ENCODE results near the gene PRKG1.

PRKG1 gene

DNA sequence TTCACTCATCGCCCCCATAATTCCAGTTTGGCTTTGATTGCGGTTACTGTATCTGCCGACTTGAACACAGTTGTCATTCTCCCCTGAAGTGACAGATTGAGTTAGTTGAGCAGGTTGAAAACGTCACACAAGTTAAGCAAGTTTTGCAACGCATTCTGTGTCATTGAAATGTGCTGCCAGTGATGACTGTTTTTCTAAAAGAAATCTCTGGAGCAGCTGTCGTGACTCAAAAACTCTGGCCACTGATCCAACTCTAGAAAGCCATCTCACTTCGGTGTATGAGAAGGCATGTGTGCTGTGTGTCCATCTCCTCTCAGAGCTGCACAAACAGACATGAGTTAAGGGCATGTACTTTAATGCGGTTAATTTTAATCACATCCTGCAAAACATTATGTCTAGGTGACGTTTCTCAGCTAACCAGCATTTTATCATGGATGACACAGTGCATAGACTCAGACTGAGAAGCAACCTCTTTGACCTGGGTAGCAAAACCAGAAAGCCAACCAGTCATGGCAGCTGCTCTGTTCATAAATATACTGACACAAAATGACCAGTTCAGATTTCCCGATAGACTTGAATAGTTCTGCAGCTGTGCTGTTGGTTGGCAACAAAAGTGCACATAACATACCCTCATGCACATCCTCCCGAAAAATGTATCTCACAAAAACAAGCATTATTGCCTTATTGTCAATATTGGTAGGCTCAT lies 555.8 kb downstream of the PRKG1 start:
- ATAC-seq (replicated peaks; ENCODE audit: extremely low read depth, poor library complexity, severe bottlenecking): no peak
- no peak overlapping the region for H3K27ac Mint-ChIP-seq (ENCODE audit: low read depth)
- H3K4me3 Mint-ChIP-seq: no peak overlapping the region
- no peaks in the 10 kb centered on the region for H3K9me3 Mint-ChIP-seq
- no peaks in the 10 kb centered on the region for H3K36me3 Mint-ChIP-seq (ENCODE audit: insufficient read depth)
- H3K4me1 Mint-ChIP-seq: no peaks in the 10 kb centered on the region
- H3K27me3 Mint-ChIP-seq: peaks cover 9% of the 10 kb centered on the region
- no peak for DNase-seq (ENCODE audit: low spot score in 2 of 2)

DNA sequence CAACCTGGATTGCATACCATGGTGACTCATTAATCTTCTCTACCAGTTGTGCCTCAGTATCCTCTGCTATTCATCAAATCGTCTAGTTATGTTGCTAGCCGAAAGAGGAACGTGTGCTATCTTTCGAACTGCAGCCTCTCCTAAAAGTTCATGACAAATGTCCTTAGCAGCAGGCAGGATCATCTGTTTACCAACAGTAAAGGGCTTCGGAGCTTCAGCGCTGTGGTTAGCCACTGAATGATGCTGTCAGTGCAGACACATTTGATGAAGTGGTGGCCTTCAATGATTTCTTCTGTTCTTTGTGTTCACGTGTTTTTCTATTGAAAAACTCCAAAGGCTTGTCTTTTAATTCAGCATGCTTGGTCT lies 556.3 kb downstream of the PRKG1 start:
- Mint-ChIP-seq H3K36me3 (ENCODE audit: insufficient read depth) (no peaks in the 10 kb centered on the region), H3K27ac (ENCODE audit: low read depth) (no peak overlapping the region), H3K4me3 (no peak overlapping the region), H3K27me3 (peaks cover 9% of the 10 kb centered on the region), H3K9me3 (no peaks in the 10 kb centered on the region), H3K4me1 (no peaks in the 10 kb centered on the region)
- DNase-seq (ENCODE audit: low spot score in 2 of 2): no peak
- no peak for ATAC-seq (replicated peaks; ENCODE audit: extremely low read depth, poor library complexity, severe bottlenecking)

- ATAC-seq (replicated peaks; ENCODE audit: extremely low read depth, poor library complexity, severe bottlenecking) (no peak), DNase-seq (ENCODE audit: low spot score in 2 of 2) (no peak)
- Mint-ChIP-seq H3K27ac (ENCODE audit: low read depth) (no peak overlapping the region), H3K36me3 (ENCODE audit: insufficient read depth) (no peaks in the 10 kb centered on the region), H3K9me3 (no peaks in the 10 kb centered on the region), H3K27me3 (peaks cover 9% of the 10 kb centered on the region), H3K4me1 (no peaks in the 10 kb centered on the region), H3K4me3 (no peak overlapping the region)
Measured at GRCh38 chr10:51635436-51635835, 561.1 kb downstream of the PRKG1 start.

DNA sequence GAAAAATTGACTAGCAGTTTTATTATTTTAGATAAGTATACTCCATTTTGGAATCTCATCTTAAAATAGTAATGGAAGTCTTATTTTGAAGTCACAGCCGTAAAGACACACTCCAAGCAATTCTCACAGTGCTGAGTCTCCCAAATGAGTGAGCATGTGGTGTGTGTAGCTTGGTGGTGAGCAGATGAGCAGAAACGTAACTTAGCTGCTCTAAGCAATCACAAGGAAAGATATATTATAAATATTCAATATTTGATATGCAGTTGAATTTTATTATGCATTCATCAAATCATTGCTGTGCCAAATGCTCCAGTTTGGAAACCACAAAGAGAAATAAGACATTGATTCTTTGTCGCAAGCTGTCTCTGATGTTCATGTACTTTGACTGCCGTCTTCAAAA lies 563.9 kb downstream of the PRKG1 start:
- ATAC-seq (replicated peaks; ENCODE audit: extremely low read depth, poor library complexity, severe bottlenecking): no peak
- no peak overlapping the region for H3K4me3 Mint-ChIP-seq
- no peak overlapping the region for H3K27ac Mint-ChIP-seq (ENCODE audit: low read depth)
- H3K27me3 Mint-ChIP-seq: peaks cover 9% of the 10 kb centered on the region
- no peaks in the 10 kb centered on the region for H3K9me3 Mint-ChIP-seq
- no peaks in the 10 kb centered on the region for H3K36me3 Mint-ChIP-seq (ENCODE audit: insufficient read depth)
- H3K4me1 Mint-ChIP-seq: no peaks in the 10 kb centered on the region
- no peak for DNase-seq (ENCODE audit: low spot score in 2 of 2)

DNA sequence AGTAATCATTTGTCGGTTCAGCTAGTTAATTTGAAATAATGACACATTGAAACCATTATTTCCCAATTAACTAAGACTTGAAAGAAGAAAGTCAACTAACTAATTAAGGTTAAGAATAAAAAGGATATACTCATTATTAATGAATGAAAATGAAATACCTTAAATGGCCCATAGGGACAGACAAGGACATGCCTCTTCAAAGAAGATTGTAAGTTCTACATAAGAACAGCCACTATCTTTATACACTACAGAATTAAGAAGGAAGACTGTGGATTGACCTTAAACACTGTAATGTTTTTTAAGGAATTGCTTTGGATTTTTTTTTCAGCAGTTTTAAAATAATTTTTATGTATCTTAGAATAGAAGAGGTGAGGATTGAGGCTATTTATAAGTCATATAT lies 564.5 kb downstream of the PRKG1 start:
- no peaks in the 10 kb centered on the region for H3K4me1 Mint-ChIP-seq
- no peaks in the 10 kb centered on the region for H3K9me3 Mint-ChIP-seq
- H3K27ac Mint-ChIP-seq (ENCODE audit: low read depth): no peak overlapping the region
- peaks cover 9% of the 10 kb centered on the region for H3K27me3 Mint-ChIP-seq
- no peak overlapping the region for H3K4me3 Mint-ChIP-seq
- no peak for ATAC-seq (replicated peaks; ENCODE audit: extremely low read depth, poor library complexity, severe bottlenecking)
- DNase-seq (ENCODE audit: low spot score in 2 of 2): no peak
- H3K36me3 Mint-ChIP-seq (ENCODE audit: insufficient read depth): no peaks in the 10 kb centered on the region

- Mint-ChIP-seq H3K27me3 (peaks cover 11% of the 10 kb centered on the region), H3K9me3 (no peaks in the 10 kb centered on the region), H3K4me3 (no peak overlapping the region), H3K36me3 (ENCODE audit: insufficient read depth) (no peaks in the 10 kb centered on the region), H3K4me1 (no peaks in the 10 kb centered on the region), H3K27ac (ENCODE audit: low read depth) (no peak overlapping the region)
- ATAC-seq (replicated peaks; ENCODE audit: extremely low read depth, poor library complexity, severe bottlenecking): no peak
- no peak for DNase-seq (ENCODE audit: low spot score in 2 of 2)
Measured at GRCh38 chr10:51640120-51640819, 566.0 kb downstream of the PRKG1 start.

GRCh38 chr10:51642581-51642980 lies 568.3 kb downstream of the PRKG1 start:
- H3K9me3 Mint-ChIP-seq: no peaks in the 10 kb centered on the region

DNA sequence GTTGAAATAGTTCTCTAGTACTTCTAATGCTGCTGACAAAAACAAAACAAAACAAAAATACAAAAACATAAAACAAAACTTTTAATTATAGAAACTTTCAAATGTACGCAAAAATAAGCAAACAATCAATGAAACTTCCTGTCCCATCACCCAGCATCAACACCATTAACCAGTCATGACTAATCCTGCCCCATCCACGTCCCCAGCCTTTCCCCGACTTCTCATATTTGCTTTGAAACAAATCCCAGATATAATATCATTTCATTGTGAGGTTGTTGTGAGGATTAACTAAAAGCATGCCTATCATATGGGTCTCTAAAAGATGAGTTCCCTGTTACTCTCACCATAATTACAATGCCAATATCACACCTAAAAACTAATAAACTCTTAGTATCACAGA lies 569.4 kb downstream of the PRKG1 start:
- Mint-ChIP-seq H3K36me3 (ENCODE audit: insufficient read depth) (no peaks in the 10 kb centered on the region), H3K9me3 (no peaks in the 10 kb centered on the region), H3K4me3 (no peak overlapping the region), H3K27me3 (peaks cover 11% of the 10 kb centered on the region), H3K4me1 (no peaks in the 10 kb centered on the region), H3K27ac (ENCODE audit: low read depth) (no peak overlapping the region)
- no peak for DNase-seq (ENCODE audit: low spot score in 2 of 2)
- no peak for ATAC-seq (replicated peaks; ENCODE audit: extremely low read depth, poor library complexity, severe bottlenecking)

More at GRCh38 chr10:51642581-51642980, 568.3 kb downstream of the PRKG1 start:
- Mint-ChIP-seq H3K4me3 (no peak overlapping the region), H3K36me3 (ENCODE audit: insufficient read depth) (no peaks in the 10 kb centered on the region), H3K27me3 (peaks cover 11% of the 10 kb centered on the region), H3K27ac (ENCODE audit: low read depth) (no peak overlapping the region), H3K4me1 (no peaks in the 10 kb centered on the region)
- DNase-seq (ENCODE audit: low spot score in 2 of 2) (no peak), ATAC-seq (replicated peaks; ENCODE audit: extremely low read depth, poor library complexity, severe bottlenecking) (no peak)

DNA sequence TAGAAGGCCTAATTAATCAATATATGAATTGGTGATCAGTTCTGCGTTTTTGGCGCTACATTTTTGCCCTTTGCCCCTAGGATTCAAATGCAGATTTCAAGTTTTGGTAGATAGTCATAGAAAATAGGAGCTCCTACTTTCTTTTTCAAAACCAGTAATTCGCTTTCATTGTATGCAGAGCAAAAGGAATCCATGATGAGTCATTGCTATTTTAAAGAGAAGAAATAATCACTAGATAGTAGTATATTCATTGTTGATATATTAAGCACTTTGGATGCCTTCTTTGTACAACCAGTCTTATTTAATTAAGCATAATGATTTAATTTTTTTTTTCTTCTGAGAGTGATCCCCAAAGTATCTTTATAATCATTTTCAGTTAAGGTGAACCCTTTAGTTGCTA lies 574.8 kb downstream of the PRKG1 start:
- Mint-ChIP-seq H3K9me3 (no peaks in the 10 kb centered on the region), H3K4me3 (no peak overlapping the region), H3K36me3 (ENCODE audit: insufficient read depth) (no peaks in the 10 kb centered on the region), H3K4me1 (no peaks in the 10 kb centered on the region), H3K27me3 (peaks cover 10% of the 10 kb centered on the region), H3K27ac (ENCODE audit: low read depth) (no peak overlapping the region)
- DNase-seq (ENCODE audit: low spot score in 2 of 2) (no peak), ATAC-seq (replicated peaks; ENCODE audit: extremely low read depth, poor library complexity, severe bottlenecking) (no peak)

DNA sequence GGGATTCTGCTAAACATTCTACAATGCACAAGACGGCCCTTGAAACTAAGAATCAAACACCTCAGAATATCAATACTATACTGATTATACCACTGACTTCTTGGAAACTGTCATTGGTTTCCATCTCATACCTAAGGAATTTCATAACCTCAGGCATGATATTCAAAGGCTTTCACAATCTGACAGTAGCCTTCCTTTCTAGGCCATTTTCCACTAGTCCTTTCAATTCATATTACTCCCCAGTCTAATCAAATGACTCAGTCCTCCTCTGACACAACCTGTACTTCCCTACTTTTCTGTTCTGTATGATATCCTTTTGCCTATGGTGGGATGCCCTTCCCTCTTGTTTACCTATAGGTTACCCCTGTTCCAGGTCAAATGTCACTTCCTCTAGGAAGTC lies 576.8 kb downstream of the PRKG1 start:
- no peak overlapping the region for H3K4me3 Mint-ChIP-seq
- DNase-seq (ENCODE audit: low spot score in 2 of 2) (no peak), ATAC-seq (replicated peaks; ENCODE audit: extremely low read depth, poor library complexity, severe bottlenecking) (no peak)
- H3K27ac Mint-ChIP-seq (ENCODE audit: low read depth): no peak overlapping the region
- H3K9me3 Mint-ChIP-seq: no peaks in the 10 kb centered on the region
- no peaks in the 10 kb centered on the region for H3K36me3 Mint-ChIP-seq (ENCODE audit: insufficient read depth)
- peaks cover 1% of the 10 kb centered on the region for H3K27me3 Mint-ChIP-seq
- no peaks in the 10 kb centered on the region for H3K4me1 Mint-ChIP-seq

GRCh38 chr10:51653025-51653424 lies 578.7 kb downstream of the PRKG1 start:
- no peaks in the 10 kb centered on the region for H3K4me1 Mint-ChIP-seq
- H3K4me3 Mint-ChIP-seq: no peak overlapping the region
- no peak for DNase-seq (ENCODE audit: low spot score in 2 of 2)
- H3K27ac Mint-ChIP-seq (ENCODE audit: low read depth): no peak overlapping the region
- ATAC-seq (replicated peaks; ENCODE audit: extremely low read depth, poor library complexity, severe bottlenecking): no peak
- H3K36me3 Mint-ChIP-seq (ENCODE audit: insufficient read depth): no peaks in the 10 kb centered on the region
- H3K9me3 Mint-ChIP-seq: no peaks in the 10 kb centered on the region
- H3K27me3 Mint-ChIP-seq: peaks cover 21% of the 10 kb centered on the region

DNA sequence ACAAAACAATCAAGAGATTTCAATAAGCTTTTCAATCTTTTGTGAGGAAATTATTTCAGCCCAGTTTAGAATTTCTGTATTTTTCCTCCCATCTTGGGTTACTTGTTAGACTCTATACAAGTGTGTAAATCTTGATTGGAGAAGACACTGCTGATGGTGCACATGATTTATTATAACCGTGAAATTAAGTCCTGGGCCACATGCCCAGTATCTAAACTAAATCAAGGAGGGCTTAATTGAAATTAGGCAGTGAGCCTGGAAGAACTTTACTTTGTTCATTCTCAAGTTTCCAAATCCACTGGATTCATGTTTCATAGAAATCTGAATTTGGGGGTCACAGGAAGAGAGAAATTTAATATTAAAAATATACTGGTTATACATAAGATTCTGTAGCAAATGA lies 580.6 kb downstream of the PRKG1 start:
- Mint-ChIP-seq H3K27me3 (peaks cover 36% of the 10 kb centered on the region), H3K9me3 (no peaks in the 10 kb centered on the region), H3K4me3 (no peak overlapping the region), H3K4me1 (no peaks in the 10 kb centered on the region), H3K36me3 (ENCODE audit: insufficient read depth) (no peaks in the 10 kb centered on the region), H3K27ac (ENCODE audit: low read depth) (no peak overlapping the region)
- no peak for DNase-seq (ENCODE audit: low spot score in 2 of 2)
- ATAC-seq (replicated peaks; ENCODE audit: extremely low read depth, poor library complexity, severe bottlenecking): no peak

DNA sequence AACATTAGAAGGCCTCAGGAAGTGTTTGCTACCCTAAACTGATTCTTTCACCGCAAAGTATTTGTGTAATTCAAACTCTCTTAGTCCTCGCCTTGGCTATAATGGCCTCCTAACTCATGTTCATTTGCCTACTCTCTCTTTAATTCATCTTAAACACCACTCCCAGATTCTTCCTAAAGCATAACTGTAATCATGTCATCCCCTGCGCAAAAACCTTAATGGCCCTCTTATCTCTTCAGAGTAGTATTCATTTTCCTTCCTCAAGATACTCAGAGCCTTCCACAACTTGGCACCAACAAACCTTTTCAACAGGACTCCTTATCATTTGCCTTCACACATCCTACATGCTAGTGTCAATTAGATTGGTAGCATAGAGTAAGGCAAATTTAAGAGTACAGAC lies 582.2 kb downstream of the PRKG1 start:
- Mint-ChIP-seq H3K27ac (ENCODE audit: low read depth) (no peak overlapping the region), H3K4me3 (no peak overlapping the region), H3K27me3 (peaks cover 45% of the 10 kb centered on the region), H3K9me3 (no peaks in the 10 kb centered on the region), H3K4me1 (no peaks in the 10 kb centered on the region), H3K36me3 (ENCODE audit: insufficient read depth) (no peaks in the 10 kb centered on the region)
- no peak for ATAC-seq (replicated peaks; ENCODE audit: extremely low read depth, poor library complexity, severe bottlenecking)
- no peak for DNase-seq (ENCODE audit: low spot score in 2 of 2)
